ES-I3 (cell line): ENCODE results near the gene HS6ST3.
"Not testable (repeated sequence)": the region's sequence is repeated elsewhere in the genome, so short reads cannot be mapped to it uniquely, and the experiment has no call there.

Experiments
- H3K36me3 ChIP-seq: 2 replicates; pipeline ENCODE4 v1.6.1; 2013; ENCODE audit warnings: mild to moderate bottlenecking, low read length, control low read depth, moderate library complexity; ENCODE audit not compliant: insufficient read depth
- H3K4me1 ChIP-seq: 2 replicates; pipeline ENCODE4 v1.6.1; 2013; ENCODE audit warnings: mild to moderate bottlenecking, control low read depth, low read length; ENCODE audit not compliant: insufficient read depth
- H3K9ac ChIP-seq: 2 replicates; pipeline ENCODE4 v1.6.1; 2013; ENCODE audit warnings: low read depth, mild to moderate bottlenecking, low read length, moderate library complexity
- H3K9me3 ChIP-seq: 2 replicates; pipeline ENCODE4 v1.6.1; 2013; ENCODE audit warnings: mild to moderate bottlenecking, low read length, moderate library complexity; ENCODE audit not compliant: control insufficient read depth, insufficient read depth

The HS6ST3 gene

GRCh38 chr13:96089749-96090239 lies at the start of gene HS6ST3:
TSS of gene HS6ST3 (plus strand) at chr13:96090107.
- Histone ChIP-seq H3K36me3 (no peaks in the 10 kb centered on the region), H3K9ac (peak within 1 kb of the TSS; percentile 59; the same call in 1 of the 2 replicates), H3K4me1 (no peaks in the 10 kb centered on the region; the same call in 1 of the 2 replicates), H3K9me3 (no peaks in the 10 kb centered on the region)

DNA sequence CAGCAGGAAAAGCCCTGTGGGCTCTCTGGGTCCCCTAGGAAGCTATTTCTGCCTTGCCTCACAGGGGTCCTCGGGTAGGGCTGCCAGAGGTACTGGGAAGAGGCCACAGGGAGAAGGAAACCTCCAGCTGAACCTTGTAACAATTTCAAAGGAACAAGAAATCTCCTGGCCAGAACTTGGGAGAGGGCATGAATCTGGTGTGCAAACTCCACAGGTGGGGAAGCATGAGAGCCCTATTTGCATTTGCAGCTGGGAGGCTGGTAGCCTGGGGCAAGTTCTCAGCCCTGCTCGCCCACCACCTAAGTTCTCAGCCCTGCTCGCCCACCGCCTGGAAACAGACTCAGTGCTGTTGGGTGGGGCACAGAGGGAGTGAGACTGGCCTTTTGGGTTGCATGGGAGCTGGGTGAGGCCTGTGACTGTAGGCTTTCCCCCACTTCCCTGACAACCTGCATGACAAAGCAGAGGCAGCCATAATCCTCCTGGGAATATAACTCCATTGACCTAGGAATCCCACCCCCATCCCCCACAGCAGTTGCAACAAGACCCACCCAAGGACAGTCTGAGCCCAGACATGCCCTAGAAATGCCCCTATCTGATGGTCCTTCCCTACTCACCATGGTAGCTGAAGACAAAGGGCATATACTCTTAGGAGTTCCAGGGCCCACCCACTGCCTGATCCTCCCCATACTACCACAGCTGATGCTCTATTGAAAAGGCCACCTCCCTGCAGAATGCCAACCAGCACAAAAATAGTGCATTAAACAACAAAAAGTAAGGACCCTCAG lies 48.4 kb upstream of the HS6ST3 start:
- Histone ChIP-seq H3K36me3 (no peaks in the 10 kb centered on the region), H3K9ac (no peak overlapping the region), H3K4me1 (peaks cover 8% of the 10 kb centered on the region), H3K9me3 (no peaks in the 10 kb centered on the region; the same call in none of the 2 replicates)

DNA sequence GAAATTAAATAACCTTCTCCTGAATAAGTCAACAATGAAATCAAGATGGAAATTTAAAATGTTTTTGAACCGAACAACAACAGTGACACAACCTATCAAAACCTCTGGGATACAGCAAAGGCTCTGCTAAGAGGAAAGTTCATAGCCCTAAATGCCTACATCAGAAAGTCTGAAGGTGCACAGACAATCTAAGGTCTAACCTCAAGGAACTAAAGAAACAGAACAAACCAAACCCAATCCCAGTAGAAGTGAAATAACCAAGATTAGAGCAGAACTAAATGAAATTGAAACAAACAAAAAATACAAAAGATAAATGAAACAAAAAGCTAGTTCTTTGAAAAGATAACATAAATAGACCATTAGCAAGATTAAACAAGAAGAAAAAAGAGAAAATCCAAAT lies 45.7 kb upstream of the HS6ST3 start:
- no peak overlapping the region for H3K9ac ChIP-seq
- peaks cover 3% of the 10 kb centered on the region for H3K9me3 ChIP-seq
- H3K36me3 ChIP-seq: no peaks in the 10 kb centered on the region
- peaks cover 8% of the 10 kb centered on the region for H3K4me1 ChIP-seq

DNA sequence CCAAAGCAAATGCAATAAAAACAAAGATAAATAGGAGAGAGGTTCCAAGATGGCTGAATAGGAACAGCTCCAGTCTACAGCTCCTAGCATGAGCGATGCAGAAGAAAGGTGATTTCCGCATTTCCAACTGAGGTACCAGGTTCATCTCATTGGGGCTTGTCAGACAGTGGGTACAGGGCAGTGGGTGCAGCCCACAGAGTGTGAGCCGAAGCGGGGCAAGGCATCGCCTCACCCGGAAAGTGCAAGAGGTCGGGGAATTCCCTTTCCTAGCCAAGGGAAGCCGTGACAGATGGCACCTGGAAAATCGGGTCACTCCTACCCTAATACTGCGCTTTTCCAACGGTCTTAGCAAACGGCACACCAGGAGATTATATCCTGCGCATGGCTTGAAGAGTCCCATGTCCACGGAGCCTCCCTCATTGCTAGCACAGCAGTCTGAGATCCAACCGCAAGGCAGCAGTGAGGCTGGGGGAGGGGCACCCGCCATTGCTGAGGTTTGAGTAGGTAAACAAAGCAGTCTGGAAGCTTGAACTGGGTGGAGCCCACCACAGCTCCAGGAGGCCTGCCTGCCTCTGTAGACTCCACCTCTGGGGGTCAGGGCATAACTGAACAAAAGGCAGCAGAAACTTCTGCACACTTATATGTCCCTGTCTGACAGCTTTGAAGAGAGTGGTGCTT lies 43.3 kb upstream of the HS6ST3 start:
- not testable (repeated sequence) for H3K4me1 ChIP-seq, H3K9me3 ChIP-seq, H3K36me3 ChIP-seq, H3K9ac ChIP-seq

DNA sequence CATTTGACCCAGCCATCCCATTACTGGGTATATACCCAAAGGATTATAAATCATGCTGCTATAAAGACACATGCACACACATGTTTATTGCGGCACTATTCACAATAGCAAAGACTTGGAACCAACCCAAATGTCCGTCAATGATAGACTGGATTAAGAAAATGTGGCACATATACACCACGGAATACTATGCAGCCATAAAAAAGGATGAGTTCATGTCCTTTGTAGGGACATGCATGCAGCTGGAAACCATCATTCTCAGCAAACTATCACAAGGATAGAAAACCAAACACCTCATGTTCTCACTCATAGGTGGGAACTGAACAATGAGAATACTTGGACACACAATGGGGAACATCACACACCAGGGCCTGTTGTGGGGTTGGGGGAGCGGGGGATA lies 39.0 kb upstream of the HS6ST3 start:
- not testable (repeated sequence) for H3K36me3 ChIP-seq, H3K9me3 ChIP-seq, H3K9ac ChIP-seq, H3K4me1 ChIP-seq

- not testable (repeated sequence) for H3K9me3 ChIP-seq, H3K36me3 ChIP-seq, H3K9ac ChIP-seq, H3K4me1 ChIP-seq
Measured at GRCh38 chr13:96051491-96051890, 38.4 kb upstream of the HS6ST3 start.

GRCh38 chr13:96051946-96052345 lies 38.0 kb upstream of the HS6ST3 start:
- not testable (repeated sequence) for H3K9me3 ChIP-seq, H3K4me1 ChIP-seq, H3K36me3 ChIP-seq, H3K9ac ChIP-seq

- peak overlapping the region; percentile 74 for H3K9ac ChIP-seq
- no peaks in the 10 kb centered on the region for H3K4me1 ChIP-seq
- no peaks in the 10 kb centered on the region for H3K9me3 ChIP-seq
- no peaks in the 10 kb centered on the region for H3K36me3 ChIP-seq
Measured at GRCh38 chr13:96052656-96053002, 37.3 kb upstream of the HS6ST3 start.

DNA sequence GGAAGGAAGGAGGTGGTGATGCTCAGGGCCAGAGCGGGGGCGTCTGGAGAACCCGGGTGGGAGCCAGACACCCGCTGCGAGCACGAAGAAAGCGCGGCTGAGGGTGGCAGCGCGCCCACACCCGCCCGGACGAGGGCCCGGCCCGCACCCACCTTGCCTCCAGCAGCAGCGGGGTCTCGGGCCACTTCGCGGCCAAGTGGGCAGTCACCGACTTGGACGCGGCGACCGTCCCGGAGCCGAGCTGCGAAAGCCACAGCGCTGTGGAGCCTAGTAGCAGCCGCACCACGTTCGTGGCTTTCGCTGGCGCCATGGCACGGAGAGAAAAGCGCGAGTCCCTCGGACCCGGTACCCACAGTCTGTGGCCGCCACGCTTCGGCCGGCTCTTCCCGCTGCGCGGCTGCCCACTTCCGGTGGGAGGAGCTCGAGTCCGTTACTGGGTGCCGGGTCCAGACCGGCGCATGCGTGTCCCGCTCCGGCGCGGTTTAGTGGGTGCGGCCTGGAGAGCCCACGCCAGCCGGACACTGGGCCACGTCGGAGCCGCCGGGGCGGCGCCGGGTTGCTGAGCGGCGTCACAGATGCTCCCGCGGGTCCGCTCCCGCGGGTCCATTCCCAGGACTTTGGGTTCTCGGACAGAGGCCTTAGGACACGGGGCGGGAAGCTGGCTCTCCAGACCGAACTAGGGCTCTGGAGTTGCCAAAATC lies 36.8 kb upstream of the HS6ST3 start, which contains the start of gene UGGT2:
UGGT2 (minus strand) TSS at position 399 of the 701 bp plus-strand sequence; CDS start at position 310, 89 bp downstream.
- no peaks in the 10 kb centered on the region for H3K9me3 ChIP-seq
- no peaks in the 10 kb centered on the region for H3K4me1 ChIP-seq
- peak within 1 kb of the TSS; percentile 74 for H3K9ac ChIP-seq
- no peaks in the 10 kb centered on the region for H3K36me3 ChIP-seq

DNA sequence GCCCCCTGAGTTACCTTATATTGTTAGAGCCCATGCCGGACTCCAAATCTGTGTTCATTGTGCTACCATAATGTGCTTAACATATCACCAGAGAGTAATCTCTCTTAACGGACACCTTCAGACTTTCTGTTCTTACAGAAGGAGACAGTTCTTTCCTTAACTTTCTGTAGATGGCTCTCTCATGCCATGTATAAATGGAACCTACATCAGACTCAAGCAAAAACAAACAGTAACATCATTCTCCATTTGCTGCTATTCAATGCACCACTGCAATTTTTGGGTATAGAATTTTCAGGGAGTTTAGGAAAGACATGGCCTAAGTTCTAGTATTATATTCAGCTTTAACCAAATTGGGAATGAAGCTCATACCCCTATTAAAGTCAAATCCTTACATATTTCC lies 24.1 kb upstream of the HS6ST3 start:
- Histone ChIP-seq H3K4me1 (no peaks in the 10 kb centered on the region), H3K36me3 (no peaks in the 10 kb centered on the region), H3K9me3 (no peaks in the 10 kb centered on the region), H3K9ac (no peak overlapping the region)

GRCh38 chr13:96068729-96069128 lies 21.2 kb upstream of the HS6ST3 start:
- H3K9ac ChIP-seq: no peak overlapping the region
- H3K4me1 ChIP-seq: no peaks in the 10 kb centered on the region
- H3K36me3 ChIP-seq: no peaks in the 10 kb centered on the region
- no peaks in the 10 kb centered on the region for H3K9me3 ChIP-seq

DNA sequence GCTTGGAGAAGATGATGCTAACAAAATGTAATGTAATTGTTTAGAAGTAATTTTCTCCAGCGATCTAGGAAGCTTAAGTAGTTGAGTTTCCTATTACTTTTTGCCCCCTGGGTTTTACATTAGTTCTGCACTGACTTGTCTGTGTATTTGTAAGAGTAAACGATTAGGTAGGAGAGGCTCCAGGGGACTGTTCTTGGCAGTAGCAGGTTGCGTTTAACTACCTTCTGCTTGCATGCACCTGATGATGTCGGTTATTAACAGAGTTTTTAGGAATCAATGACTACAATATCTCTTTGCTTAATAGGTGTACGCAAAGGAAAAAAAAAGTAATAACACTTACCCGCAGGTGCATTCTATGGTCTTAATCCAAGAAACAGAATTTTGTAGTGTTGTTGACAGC lies 18.4 kb upstream of the HS6ST3 start:
- Histone ChIP-seq H3K9me3 (no peaks in the 10 kb centered on the region), H3K36me3 (no peaks in the 10 kb centered on the region), H3K4me1 (no peaks in the 10 kb centered on the region), H3K9ac (no peak overlapping the region)

- H3K4me1 ChIP-seq: no peaks in the 10 kb centered on the region
- no peaks in the 10 kb centered on the region for H3K9me3 ChIP-seq
- H3K36me3 ChIP-seq: no peaks in the 10 kb centered on the region
- no peak overlapping the region for H3K9ac ChIP-seq
Measured at GRCh38 chr13:96072392-96072791, 17.5 kb upstream of the HS6ST3 start.

- Histone ChIP-seq H3K4me1 (no peaks in the 10 kb centered on the region), H3K9ac (no peak overlapping the region), H3K9me3 (no peaks in the 10 kb centered on the region), H3K36me3 (no peaks in the 10 kb centered on the region)
Measured at GRCh38 chr13:96075953-96076543, 13.9 kb upstream of the HS6ST3 start.
